Ovary (tissue), 9 donors: ENCODE data around the gene RBM15B. TPM values are rescaled to one million over a fixed set of nuclear protein-coding genes. Genes with fewer than 3 reads are reported as not detected.

Experiments
- DNase-seq, 5 donors: peaks; one replicate each; pipeline ENCODE4 v3.0.0-alpha.2; 2019 to 2020
- H3K27ac ChIP-seq, 2 donors: fragments of 200-600 bp; one replicate each; pipeline versions ENCODE4 v1.5.1 to v1.8.0; 2019 to 2022
- H3K27me3 ChIP-seq: fragments of 200-600 bp; one replicate; pipeline ENCODE4 v1.8.0; 2022
- H3K36me3 ChIP-seq: fragments of 200-600 bp; sonication (generic); one replicate; pipeline ENCODE4 v1.5.1; 2019
- H3K4me1 ChIP-seq: one replicate; pipeline ENCODE4 v1.8.1; 2013; ENCODE audit warnings: mild to moderate bottlenecking, moderate library complexity; ENCODE audit not compliant: insufficient read depth
- H3K4me3 ChIP-seq: fragments of 200-600 bp; sonication (generic); one replicate; pipeline ENCODE4 v1.5.1; 2017
- H3K9me3 ChIP-seq, 2 donors: fragments of 200-600 bp in 1 of 2; sonication (generic) in 1 of 2; one replicate each; pipeline versions ENCODE4 v1.5.1 to v1.8.1; 2013 to 2019; ENCODE audit warnings: mild to moderate bottlenecking in 1 of 2, moderate library complexity in 1 of 2
- EP300 ChIP-seq: sonication (generic); formaldehyde crosslinking; IDR thresholded peaks from one replicate; pipeline ENCODE4 v1.6.1; 2017; ENCODE audit warnings: antibody characterized with exemption
- POLR2A ChIP-seq: fragments of 450-650 bp; IDR thresholded peaks from one replicate; pipeline ENCODE4 v1.6.1; 2017; ENCODE audit warnings: antibody characterized with exemption, mild to moderate bottlenecking, moderate library complexity
- WGBS, 3 donors: extraction: QIAGEN DNeasy Blood & Tissue Kit in 1 of 3; methylation state at CpG; one replicate each; pipeline versions ENCODE4 v1.1.5 to v1.1.7; 2013 to 2017; 5-methylcytosine and 5-hydroxymethylcytosine counted together
- intact Hi-C, 4 donors: fragments of 100-400 bp; cut with DNase I; formaldehyde crosslinking; loops; one replicate each; pipeline versions ENCODE4 v1.11.0 to v1.15.1; 2022 to 2023
- polyA plus RNA-seq, 2 donors: library from polyadenylated mRNA; stranded (reverse); fragments of 200-250 nt in 1 of 2; fragments of 350-450 nt in 1 of 2; fragmentation: Illumina TruSeq in 1 of 2; extraction: RNeasy Lipid Tissue Mini Kit (QIAGEN cat#74804) in 1 of 2; gene quantifications; one replicate each; pipeline ENCODE4 v1.2.3, GENCODE V29; 2013 to 2014
- total RNA-seq, 7 donors: library from RNA; depleted of rRNA in 2 of 7; stranded (reverse); fragments of >200 nt in 2 of 7; fragmentation: NEBNext Ultra II Directional in 3 of 7; extraction: Animal tissue kit (Norgen Biotek cat#: 25700) in 3 of 7; gene quantifications; one replicate each; pipeline versions ENCODE4 v1.1.0 to v1.2.4, GENCODE V29; 2016 to 2023
- TF ChIP-seq, protein P1 (sequence below), 3 donors: fragments of 450-650 bp in 2 of 3; fragments of 200-600 bp in 1 of 3; IDR thresholded peaks; one replicate each; pipeline versions ENCODE4 v1.5.1 to v1.8.0; 2016 to 2022; ENCODE audit warnings: antibody characterized with exemption in 3 of 3, mild to moderate bottlenecking in 1 of 3
- donor health status: DM: no; HTN: no; CAD: no; lungs with moderate emphysema.
- donor health status: DM: no; HTN: no; CAD: no.
- donor health status: Bipolar disorder and iron deficiency.
- donor health status: DM: yes; HTN: yes; CAD: no.
- donor health status: DM: no; HTN: no; CAD: no.
- donor health status: DM: yes; HTN: yes; CAD: no.

Gene RBM15B
- total and polyA plus RNA-seq, 9 donors: 16.1 to 40.2 (median 27.6) TPM

DNA sequence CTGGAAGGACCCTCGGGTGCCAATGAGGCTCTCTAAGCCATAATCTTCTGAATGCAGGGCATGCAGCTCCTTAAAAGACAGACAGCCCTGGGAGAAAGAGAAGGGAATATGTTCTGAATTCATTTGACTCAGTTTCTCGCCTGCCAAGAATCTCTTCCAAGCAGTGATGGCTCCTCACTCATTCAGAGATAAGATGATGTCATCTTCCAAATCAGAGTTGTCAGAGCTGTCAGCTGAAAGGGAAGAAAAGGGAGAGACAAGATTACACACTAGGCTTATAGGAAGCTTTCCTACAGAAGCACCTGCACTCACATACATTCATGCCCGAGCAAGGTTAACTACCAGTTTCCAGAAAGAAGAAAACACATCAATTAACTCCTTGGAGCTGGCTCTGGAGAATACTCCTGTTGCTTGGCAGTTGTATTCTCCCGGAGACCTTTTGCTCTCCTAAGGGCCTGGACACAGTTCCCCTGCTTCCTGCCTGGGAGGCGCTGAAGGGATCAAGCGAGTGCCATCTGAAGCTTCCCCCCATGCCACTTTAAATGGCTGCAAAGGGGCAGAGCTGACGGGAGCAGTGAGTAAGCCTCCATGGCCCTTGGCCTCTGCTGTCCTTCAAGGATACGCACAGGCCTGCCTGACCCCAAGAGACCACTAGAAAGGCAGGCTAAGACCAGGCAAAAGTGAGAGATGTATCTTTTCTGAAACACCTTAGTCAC lies 7.7 kb downstream of the RBM15B start:
- no peaks in the 10 kb centered on the region for H3K36me3 ChIP-seq
- no peak overlapping the region for H3K4me3 ChIP-seq
- TF ChIP-seq EP300 (no peak), POLR2A (no peak)
- TF ChIP-seq, protein P1, sequence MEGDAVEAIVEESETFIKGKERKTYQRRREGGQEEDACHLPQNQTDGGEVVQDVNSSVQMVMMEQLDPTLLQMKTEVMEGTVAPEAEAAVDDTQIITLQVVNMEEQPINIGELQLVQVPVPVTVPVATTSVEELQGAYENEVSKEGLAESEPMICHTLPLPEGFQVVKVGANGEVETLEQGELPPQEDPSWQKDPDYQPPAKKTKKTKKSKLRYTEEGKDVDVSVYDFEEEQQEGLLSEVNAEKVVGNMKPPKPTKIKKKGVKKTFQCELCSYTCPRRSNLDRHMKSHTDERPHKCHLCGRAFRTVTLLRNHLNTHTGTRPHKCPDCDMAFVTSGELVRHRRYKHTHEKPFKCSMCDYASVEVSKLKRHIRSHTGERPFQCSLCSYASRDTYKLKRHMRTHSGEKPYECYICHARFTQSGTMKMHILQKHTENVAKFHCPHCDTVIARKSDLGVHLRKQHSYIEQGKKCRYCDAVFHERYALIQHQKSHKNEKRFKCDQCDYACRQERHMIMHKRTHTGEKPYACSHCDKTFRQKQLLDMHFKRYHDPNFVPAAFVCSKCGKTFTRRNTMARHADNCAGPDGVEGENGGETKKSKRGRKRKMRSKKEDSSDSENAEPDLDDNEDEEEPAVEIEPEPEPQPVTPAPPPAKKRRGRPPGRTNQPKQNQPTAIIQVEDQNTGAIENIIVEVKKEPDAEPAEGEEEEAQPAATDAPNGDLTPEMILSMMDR (IDR thresholded peaks at IDR 0.05): no peak
- H3K27ac ChIP-seq: no peak overlapping the region
- H3K27me3 ChIP-seq: no peaks in the 10 kb centered on the region
- intact Hi-C loops: loop anchor here in 1 of 4 donors (10.0 kb wide), 1 partner anchor 296 kb away; no protein-coding TSS in a partner anchor
- H3K4me1 ChIP-seq: no peaks in the 10 kb centered on the region
- no peak for DNase-seq
- no peaks in the 10 kb centered on the region for H3K9me3 ChIP-seq
- 65 to 73% (median 68%) methylated on average over 8 of the region's 8 CpGs for WGBS, 3 donors

- Histone ChIP-seq H3K9me3 (no peaks in the 10 kb centered on the region), H3K4me1 (no peaks in the 10 kb centered on the region), H3K4me3 (no peak overlapping the region), H3K27ac (no peak overlapping the region), H3K36me3 (no peaks in the 10 kb centered on the region), H3K27me3 (no peaks in the 10 kb centered on the region)
- TF ChIP-seq, protein P1 (IDR thresholded peaks at IDR 0.05): no peak
- TF ChIP-seq EP300: no peak
- no peak for TF ChIP-seq POLR2A
- intact Hi-C loops: no loop called here
- 90 to 92% (median 91%) methylated on average over 4 of the region's 4 CpGs for WGBS, 3 donors
- DNase-seq: no peak
These were observed 9.1 kb downstream of the RBM15B start for GRCh38 chr3:51400166-51400565.

DNA sequence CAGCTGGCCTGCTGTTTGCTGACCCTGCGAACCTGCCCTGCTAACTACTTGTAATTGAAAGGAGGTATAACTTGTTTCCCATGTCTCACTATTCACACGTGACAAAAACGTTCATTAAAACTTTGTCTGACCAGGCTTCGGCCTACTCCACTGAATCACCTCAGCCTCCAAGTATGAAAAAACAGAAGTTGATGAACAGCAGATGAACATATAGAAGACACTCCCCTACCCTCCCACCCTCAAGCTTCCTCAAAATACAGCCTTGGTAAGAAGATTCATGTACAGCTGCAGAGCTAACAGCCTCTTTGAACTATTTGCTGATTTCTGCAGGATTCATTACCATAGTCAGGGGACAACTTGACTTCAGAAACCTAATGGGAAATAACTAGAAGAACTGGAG lies 10.7 kb downstream of the RBM15B start:
- TF ChIP-seq, protein P1 (IDR thresholded peaks at IDR 0.05): no peak
- no peak for TF ChIP-seq POLR2A
- TF ChIP-seq EP300: no peak
- no peaks in the 10 kb centered on the region for H3K36me3 ChIP-seq

DNA sequence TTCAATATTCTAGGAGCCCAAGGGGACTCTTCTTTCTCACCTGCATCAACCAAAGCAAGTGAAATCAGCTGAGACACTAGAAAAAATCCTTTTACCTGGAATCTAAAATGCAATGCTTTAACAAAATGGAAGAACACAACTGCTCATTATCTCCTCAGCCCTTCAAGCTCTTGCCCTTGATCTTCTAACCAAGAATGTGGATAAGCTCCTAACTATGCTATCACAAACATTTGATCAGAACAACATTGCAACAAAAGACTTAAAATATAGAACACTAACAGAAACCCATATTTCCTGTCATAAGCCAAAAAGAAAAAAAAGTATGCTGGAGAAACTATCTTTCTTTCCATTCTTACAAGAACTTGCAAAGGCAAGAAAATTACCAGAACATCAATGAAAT lies 12.6 kb downstream of the RBM15B start:
- Histone ChIP-seq H3K27ac (no peak overlapping the region), H3K9me3 (no peaks in the 10 kb centered on the region), H3K27me3 (no peaks in the 10 kb centered on the region), H3K36me3 (no peaks in the 10 kb centered on the region), H3K4me1 (no peaks in the 10 kb centered on the region), H3K4me3 (no peak overlapping the region)
- no peak for DNase-seq
- intact Hi-C loops: no loop called here
- no peak for TF ChIP-seq EP300
- TF ChIP-seq, protein P1 (IDR thresholded peaks at IDR 0.05): no peak
- no peak for TF ChIP-seq POLR2A

More for the DNA sequence above, 10.7 kb downstream of the RBM15B start:
- Histone ChIP-seq H3K9me3 (no peaks in the 10 kb centered on the region), H3K4me1 (no peaks in the 10 kb centered on the region), H3K27me3 (no peaks in the 10 kb centered on the region), H3K4me3 (no peak overlapping the region), H3K27ac (no peak overlapping the region)
- intact Hi-C loops: no loop called here
- WGBS, 3 donors: 75 to 85% (median 83%) methylated on average over 4 of the region's 4 CpGs
- no peak for DNase-seq
